CD1c-positive myeloid dendritic cell (primary cell): ENCODE measurements around the gene UNC13B.
"Not testable (repeated sequence)": the region's sequence is repeated elsewhere in the genome, so short reads cannot be mapped to it uniquely, and the experiment has no call there.

Experiments
- DNase-seq: peaks from one replicate; pipeline ENCODE4 v3.0.0-alpha.2; 2016; ENCODE audit errors: extremely low spot score

Gene UNC13B

GRCh38 chr9:35374910-35375309 is 213.1 kb downstream of the UNC13B start:
- no peak for DNase-seq

- DNase-seq, result no peak
Observed at GRCh38 chr9:35380039-35380438, 218.2 kb downstream of the UNC13B start.

GRCh38 chr9:35380619-35381018 is 218.8 kb downstream of the UNC13B start:
- DNase-seq, result no peak

- DNase-seq, result no peak
Observed at GRCh38 chr9:35385042-35385441, 223.2 kb downstream of the UNC13B start.

GRCh38 chr9:35395076-35395705 is 233.4 kb downstream of the UNC13B start:
- no peak for DNase-seq

DNA sequence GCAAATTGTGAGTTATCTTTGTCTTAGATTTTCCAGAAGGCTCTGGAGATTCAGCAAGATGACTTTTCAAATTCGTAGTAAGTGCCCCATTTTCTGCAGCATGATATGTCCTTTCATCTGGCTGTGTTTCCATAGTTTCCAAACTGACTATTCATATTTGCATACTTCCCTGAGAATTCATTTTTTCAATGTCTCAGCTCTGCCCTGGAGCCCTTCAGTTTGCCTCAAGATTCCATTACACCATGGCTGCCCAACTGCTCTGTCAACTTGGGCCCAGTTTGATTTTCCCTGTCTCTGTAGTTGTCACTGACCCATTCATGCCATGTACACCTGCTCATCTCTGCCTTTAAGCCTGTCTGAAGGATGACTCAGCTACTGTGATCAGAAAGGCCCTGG is 233.9 kb downstream of the UNC13B start:
- no peak for DNase-seq

- no peak for DNase-seq
Observed at GRCh38 chr9:35396560-35397215, 234.9 kb downstream of the UNC13B start.

DNA sequence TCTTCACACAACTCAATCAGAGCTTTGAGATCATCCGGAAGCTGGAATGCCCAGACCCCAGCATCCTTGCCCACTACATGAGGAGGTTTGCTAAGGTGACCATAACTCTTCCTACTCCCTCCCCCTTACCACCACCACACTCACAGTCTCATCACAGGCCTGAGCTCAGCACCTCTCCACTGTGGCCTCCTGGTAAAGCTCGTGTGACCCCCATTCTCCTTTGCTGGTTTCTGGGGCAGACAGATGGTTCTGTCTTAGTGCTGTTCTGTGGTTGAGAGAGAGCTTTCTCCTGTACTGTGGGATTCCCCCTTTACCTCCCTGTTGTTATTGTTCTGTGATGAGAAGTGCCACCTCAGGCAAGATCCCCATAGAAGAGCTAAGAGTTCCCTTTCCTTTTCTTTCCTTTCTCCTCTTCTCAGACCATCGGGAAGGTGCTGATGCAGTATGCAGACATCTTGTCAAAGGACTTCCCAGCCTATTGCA is 235.4 kb downstream of the UNC13B start:
- DNase-seq, result no peak

DNA sequence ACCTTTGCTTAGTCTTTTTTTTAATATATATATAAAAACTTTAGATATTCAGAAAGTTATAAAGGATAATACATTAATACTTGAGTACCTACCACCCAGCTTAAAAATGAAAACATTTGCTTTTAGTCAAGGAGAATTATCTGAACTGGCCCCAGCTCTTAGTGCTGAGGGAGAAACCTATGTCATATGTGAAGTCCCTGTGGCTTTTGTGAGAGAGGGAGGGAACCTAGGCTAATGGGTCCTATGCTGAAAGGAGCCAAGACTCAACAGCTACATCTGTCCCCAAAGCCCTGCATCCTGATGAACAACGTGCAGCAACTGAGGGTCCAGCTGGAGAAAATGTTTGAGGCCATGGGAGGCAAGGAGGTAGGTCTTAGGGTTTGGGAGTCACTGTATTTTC is 236.1 kb downstream of the UNC13B start:
- no peak for DNase-seq

DNA sequence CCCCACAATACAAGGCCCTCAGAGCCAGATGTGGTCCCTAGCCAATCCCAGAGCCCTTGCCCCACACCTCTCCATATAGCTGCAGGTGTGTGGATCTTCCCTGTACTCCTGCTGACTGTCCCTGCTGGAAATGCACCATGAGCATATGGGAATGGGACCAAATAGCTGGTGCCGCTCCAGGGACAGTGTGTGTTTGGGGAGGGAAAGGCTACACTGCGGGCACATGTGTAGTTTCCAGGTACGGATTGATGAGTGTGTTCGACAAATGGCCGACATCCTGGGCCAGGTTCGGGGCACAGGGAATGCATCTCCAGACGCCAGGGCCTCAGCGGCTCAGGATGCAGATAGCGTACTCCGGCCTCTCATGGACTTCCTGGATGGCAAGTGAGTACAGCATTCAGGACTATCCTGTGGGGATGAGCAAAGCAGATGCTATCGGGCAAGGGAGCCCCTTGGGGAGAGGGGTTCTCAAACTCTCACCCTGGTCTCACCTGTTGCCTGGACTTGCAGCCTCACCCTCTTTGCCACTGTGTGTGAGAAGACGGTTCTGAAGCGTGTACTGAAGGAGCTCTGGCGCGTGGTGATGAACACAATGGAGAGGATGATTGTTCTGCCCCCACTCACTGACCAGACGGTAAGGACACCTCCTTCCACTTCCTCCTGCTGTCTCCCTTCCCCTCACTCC is 237.0 kb downstream of the UNC13B start:
- DNase-seq, result no peak

GRCh38 chr9:35404865-35405264 is 243.1 kb downstream of the UNC13B start:
- no peak for DNase-seq

DNA sequence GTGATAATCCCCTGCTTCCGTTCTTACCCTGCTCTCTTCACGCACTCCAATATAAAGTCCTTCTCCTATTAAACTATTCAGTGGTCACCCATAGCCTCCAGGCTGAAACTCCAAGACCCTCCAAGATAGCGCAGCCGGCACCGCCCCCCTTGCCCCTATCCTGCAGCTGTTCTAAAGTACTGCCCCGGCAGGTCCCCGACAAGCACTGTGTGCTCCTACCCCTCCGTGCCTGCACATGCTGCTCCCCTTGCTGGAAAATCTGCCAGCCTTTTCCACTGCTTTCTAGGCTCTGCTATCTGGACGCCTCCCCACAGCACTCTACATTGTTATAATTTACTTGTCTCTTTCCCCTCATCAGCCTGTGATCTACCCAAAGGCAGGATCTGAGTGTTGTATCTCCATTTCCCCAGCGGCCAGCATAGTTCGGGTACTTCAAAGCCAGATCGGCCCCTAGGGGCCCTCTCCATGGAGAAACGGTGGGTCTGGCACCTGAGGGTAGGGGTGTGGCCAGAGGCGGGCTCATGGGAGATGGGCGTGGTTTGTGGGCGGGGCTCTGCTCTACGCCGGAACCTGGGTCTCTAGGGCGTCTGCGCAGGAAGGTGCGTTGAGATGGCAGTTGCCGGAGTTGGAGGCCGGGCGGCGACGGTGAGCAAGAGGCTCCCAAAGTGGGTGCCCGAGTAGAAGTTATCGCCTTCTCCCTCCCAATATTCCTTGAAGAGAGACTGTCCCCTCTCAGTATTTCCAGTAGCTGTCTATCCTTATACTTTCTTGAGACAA is 244.6 kb downstream of the UNC13B start:
- DNase-seq, result no peak

DNA sequence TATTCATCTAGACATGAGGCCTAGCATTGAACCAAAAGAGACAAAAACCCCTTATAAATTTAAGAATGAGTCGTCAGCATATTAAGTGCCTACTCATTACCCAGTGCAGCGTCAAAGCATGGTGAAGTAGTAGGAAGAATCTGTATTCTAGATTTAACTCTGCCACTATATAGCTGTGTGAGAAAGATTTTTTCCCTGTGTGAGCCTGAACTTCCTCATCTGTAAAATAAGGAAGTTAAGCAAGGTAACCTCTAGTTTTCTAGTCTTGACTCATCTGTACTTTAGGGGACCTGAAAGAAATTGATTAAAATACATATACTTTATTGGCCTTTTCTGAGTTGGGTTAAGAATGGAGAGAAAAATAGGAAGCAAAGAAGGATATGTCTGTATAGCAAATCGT is 246.0 kb downstream of the UNC13B start:
- DNase-seq, result peak; percentile 69

DNA sequence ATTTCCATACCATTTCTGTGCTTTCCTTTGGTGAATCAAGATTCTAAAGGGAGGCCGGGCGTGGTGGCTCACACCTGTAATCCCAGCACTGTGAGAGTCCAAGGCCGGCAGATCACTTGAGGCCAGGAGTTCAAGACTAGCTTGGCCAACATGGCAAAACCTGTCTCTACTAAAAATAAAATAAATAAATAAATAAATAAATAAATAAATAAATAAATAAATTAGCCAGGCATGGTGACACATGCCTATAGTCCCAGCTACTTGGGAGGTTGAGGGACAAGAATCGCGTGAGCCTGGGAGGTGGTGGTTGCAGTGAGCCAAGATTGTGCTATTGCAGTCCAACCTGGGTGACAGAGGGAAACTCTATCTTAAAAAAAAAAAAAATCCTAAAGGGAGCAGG is 247.6 kb downstream of the UNC13B start:
- DNase-seq, result not testable (repeated sequence)

DNA sequence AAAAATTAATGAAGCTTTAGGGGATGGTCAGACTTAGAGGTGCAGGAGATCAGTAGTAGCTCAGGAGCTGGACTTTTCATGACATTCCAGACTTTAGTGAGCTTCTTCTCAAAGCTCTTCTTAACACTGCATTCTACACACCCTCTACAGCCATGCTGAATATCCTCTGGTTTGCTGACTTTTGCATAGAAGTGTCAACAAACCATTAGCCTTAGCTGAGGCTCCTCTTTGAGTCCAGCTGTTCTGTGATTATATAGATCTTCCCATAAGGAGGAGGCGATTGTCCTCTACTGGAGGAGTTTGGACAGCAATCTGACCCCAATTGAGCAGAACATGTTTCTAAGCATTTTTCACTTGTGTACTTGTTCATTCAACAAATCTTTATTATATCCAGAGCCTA is 253.1 kb downstream of the UNC13B start:
- DNase-seq, result no peak

DNA sequence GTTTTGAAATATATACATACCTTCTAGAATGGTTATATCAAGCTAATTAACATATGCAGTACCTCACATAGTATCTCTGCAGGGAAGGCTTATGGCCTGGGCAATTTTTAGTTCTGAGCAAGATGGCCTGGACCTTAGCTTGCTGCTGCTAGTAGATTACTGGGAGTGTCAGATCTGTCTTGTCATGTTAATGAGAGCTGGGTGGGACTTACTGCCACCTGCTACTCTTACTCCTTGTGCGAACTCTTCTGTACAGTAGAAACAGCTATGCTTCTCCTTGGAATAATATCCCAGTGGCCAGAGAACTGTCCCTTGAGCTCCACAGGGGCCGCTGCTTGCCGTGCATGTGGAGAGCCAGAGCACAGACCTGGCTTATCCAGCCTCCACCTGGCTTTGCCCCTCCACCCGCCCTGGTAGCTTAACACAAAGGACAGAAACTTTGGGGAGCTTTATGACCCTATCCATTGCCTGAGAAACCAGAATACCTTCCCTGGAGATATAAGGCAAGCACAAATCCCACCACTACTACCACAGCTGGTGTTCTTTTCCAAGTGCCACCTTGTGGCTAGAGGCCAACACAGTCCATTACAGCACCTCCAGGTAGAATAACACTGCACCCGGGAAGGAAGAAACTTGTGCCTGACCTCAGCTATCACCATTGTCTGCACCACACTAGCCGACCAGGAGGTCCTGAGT is 253.7 kb downstream of the UNC13B start:
- DNase-seq, result no peak

- DNase-seq, result no peak
Observed at GRCh38 chr9:35416098-35416427, 254.3 kb downstream of the UNC13B start.

DNA sequence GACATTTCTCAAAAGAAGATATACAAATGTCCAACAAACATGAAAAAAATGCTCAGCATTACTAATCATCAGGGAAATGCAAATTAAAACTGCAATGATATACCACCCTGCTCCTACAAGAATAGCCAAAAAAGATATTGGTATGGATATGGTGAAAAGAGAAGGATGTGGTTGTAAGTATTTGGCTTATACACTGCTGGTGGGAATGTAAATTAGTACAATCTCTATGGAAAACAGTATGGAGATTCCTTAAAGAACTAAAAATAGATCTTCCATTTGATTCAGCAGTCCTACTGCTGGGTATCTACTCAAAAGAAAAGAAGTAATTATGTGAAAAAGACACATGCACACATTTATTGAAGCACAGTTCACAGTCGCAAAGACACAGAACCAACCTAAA is 260.5 kb downstream of the UNC13B start:
- DNase-seq, result no peak

DNA sequence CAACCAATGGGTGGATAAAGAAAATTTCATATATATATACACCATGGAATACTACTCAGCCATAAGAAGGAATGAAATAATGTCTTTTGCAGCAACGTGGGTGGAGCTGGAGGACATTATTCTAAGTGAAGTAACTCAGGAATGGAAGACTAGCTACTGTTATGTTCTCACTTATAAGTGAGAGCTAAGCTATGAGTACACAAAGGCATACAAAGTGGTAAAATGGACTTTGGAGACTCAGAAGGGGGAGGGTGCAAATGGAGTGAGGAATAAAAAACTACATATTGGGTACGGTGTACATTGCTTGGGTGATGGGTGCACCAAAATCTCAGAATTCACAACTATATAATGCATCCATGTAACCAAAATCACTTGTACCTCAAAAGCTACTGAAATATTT is 260.9 kb downstream of the UNC13B start:
- no peak for DNase-seq

GRCh38 chr9:35423499-35423898 is 261.7 kb downstream of the UNC13B start:
- DNase-seq, result no peak

DNA sequence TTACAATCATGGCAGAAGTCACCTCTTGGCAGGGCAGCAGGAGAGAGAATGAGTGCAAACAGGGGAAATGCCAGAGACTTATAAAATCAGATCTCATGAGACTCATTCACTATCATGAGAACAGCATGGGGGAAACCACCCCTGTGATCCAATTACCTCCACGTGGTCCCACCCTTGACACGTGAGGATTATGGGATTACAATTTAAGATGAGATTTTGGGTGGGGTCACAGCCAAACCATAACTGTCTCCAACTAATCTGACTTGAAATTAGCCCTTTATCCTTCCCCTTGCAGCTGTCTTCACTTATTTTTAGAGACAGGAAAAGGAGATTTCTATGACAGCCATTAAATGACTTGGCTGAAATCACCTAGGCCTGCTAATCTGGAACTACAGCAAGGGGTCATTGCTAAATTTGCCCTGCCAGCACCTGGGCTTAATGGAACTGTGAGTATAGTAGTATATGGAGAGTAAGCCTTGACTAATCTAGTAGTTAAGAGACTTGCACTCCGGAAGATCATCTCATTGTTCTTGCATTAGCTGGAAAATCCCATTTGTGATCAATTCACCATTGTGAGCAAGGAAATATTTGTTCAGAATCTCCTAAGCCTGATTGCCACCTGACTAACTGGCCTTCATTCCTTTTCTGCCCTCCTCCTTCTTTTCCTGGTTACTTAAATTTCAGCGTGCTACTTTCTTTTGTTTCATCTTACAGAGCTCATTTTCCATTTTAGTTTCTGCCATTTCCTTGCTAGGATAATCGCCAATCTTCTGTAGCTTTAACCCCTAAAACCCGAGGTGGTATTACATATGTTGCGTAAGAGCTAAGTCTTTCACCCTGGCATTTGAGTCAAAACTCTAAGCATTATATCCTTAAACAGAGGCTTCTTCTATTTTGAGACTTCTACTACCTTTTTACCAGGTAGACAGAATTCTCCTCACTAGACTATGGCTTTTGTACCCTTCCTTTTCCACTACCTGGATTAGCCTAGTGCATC is 262.8 kb downstream of the UNC13B start:
- no peak for DNase-seq
